Measurements from ENCODE around the gene GLS.
"Not testable (repeated sequence)": the region's sequence is repeated elsewhere in the genome, so short reads cannot be mapped to it uniquely, and the experiment has no call there.

The GLS gene

DNA sequence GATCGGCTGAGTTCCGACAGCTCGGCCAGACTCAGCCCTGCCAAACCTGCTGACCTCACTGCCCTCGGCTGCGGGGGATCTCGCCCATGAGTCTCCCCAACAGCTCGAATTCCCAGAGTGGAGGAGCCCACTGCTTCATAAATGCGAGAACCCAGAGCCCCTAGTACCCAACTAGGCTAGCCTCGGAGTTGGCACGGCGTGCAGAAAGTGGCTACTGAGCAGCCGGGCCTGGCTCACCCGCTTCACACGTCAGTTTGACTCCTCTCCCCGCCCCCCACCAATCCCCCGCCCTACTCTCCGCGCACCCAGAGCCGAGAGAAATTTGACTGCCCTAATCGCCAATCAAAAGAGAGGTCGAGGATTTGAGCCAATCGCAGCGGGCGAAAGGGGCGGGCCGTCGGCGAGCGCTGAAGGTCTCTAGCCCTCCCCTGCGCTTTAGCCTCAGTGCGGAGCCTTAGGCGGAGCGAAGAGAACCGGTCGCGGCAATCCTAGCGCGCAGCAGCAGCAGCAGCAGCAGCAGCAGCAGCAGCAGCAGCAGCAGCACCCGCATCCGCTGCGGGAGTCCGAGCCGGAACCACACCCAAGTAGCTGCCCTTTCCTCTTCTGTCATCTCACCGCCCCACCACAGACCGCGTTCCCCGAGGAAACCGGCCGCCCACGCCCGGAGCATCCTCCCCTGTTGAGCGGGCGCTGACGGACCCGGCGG, at the start of gene GLS:
Gene GLS, plus strand, starts transcription at position 444 of the 706 bp plus-strand sequence. CDS start 264 bp downstream, outside the sequence.
- peak; percentile 97 for DNase-seq (ENCODE audit: low spot score)

DNA sequence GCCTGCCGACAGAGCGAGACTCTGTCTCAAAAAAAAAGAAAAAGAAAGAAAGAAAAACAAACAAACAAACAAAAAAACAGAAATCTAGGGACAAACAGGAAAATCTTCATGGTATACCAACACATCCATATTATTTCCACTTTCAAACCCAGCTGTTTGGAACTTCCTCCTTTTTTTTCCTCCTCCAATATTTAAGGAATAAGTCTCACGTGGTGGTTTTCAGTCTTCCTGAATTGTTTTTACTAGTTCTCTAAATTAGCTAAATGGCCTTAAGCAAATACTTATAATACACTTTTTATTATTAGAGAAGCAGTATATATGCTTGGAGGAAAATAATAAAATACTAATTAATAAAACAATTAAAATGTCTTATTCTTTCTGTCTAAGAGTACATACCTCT, 48.7 kb upstream of the GLS start:
- DNase-seq (ENCODE audit: low spot score) = no peak

- DNase-seq (ENCODE audit: low spot score) = no peak
Observed at GRCh38 chr2:190834890-190835208, 45.8 kb upstream of the GLS start.

GRCh38 chr2:190835303-190835930, 45.2 kb upstream of the GLS start:
- DNase-seq (ENCODE audit: low spot score) = peak; percentile 48

GRCh38 chr2:190836767-190837166, 43.9 kb upstream of the GLS start:
- DNase-seq (ENCODE audit: low spot score) = no peak

GRCh38 chr2:190837420-190837819, 43.2 kb upstream of the GLS start:
- peak; percentile 33 for DNase-seq (ENCODE audit: low spot score)

- DNase-seq (ENCODE audit: low spot score) = no peak
Observed at GRCh38 chr2:190837952-190838361, 42.7 kb upstream of the GLS start.

- DNase-seq (ENCODE audit: low spot score) = peak; percentile 64
Observed at GRCh38 chr2:190838492-190838910, 42.1 kb upstream of the GLS start.

DNA sequence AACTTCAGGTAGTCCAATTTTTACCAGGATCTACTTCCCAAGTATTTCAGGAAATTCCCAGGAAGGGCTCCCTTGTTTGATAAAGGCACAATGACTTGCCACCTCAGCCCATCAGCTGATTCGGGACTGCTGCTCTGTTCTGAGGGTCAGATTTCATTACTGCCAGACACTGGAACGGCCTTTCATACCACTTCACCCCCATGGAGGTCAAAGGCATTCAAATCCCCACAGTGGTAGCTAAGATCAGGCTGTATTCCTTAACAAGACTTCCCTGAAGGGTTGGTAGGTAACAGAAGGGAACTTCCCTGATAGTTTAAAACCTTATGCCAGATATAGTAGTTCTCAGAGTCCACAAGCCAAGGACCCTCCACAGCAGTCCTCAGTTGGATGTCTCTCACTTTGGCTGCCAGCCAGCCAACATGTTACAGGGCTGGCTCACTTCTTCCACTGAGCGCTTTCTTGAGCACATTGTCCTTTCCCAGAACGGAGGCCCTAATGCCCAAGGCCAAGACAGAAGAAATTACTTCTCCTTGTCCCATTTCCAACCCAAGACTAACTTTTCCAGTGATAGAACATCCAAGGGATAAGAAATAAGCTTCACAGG, 40.0 kb upstream of the GLS start:
- no peak for DNase-seq (ENCODE audit: low spot score)

GRCh38 chr2:190841707-190842505, 38.7 kb upstream of the GLS start:
- DNase-seq (ENCODE audit: low spot score) = no peak

- no peak for DNase-seq (ENCODE audit: low spot score)
Observed at GRCh38 chr2:190842606-190843104, 38.0 kb upstream of the GLS start.

- peak; percentile 64 for DNase-seq (ENCODE audit: low spot score)
Observed at GRCh38 chr2:190843890-190844699, 36.5 kb upstream of the GLS start.

GRCh38 chr2:190844700-190845401, 35.8 kb upstream of the GLS start:
- DNase-seq (ENCODE audit: low spot score) = no peak

DNA sequence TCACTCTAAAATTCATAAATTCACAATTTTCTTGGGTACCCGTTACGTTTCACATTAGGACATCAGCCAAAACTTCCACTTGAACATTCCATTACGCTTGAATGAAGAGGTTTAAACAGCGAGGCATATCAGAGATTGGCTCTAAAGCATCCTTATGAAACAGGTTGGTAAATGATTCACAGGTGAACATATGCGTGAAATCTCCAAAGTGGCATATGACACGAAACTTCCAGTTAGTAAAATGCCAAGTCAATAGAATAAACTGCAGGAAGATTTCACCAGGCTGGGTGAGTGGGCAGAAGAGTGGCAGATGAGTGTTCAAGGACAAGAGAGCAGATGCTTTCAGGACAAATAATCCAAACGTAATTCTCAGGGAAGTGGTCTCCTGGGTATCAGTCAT, 33.9 kb upstream of the GLS start:
- no peak for DNase-seq (ENCODE audit: low spot score)

- DNase-seq (ENCODE audit: low spot score) = no peak
Observed at GRCh38 chr2:190847504-190848081, 33.0 kb upstream of the GLS start.

- DNase-seq (ENCODE audit: low spot score) = no peak
Observed at GRCh38 chr2:190849774-190850173, 30.8 kb upstream of the GLS start.

DNA sequence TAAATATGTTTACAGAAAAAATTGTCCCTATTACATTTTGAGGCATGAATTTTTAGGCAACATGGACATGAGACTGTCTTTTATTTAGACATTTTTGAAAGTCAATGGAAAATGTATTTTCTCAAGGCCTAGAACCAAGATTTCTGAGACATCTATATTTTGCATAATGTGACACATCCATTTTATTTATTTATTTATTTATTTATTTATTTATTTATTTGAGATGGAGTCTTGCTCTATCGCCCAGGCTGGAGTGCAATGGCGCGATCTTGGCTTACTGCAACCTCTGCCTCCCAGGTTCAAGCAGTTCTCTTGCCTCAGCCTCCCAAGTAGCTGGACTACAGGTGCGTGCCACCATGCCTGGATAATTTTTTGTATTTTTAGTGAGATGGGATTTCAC, 27.6 kb upstream of the GLS start:
- DNase-seq (ENCODE audit: low spot score) = not testable (repeated sequence)

- DNase-seq (ENCODE audit: low spot score) = no peak
Observed at GRCh38 chr2:190853531-190854383, 26.9 kb upstream of the GLS start.

- no peak for DNase-seq (ENCODE audit: low spot score)
Observed at GRCh38 chr2:190854726-190855125, 25.9 kb upstream of the GLS start.

- no peak for DNase-seq (ENCODE audit: low spot score)
Observed at GRCh38 chr2:190855245-190855644, 25.4 kb upstream of the GLS start.
